ENCODE data around the gene HSH2D. TPM values are rescaled to one million over a fixed set of nuclear protein-coding genes. Genes with fewer than 3 reads are reported as not detected.
A peak's percentile ranks its signal among the peaks of the same experiment; 100 is the strongest.

HSH2D gene
- total and polyA plus RNA-seq, 10 of the 15 experiments (the other 5 are each of a cell fraction or from before 2014, with no cell fraction given) = 22.0 to 145 (median 89.3) TPM

- TSS peak; percentile 74 for BruUV-seq (replicated peaks)
Measured at GRCh38 chr19:16185768-16186123, 42.3 kb downstream of the HSH2D start.

More at GRCh38 chr19:16185768-16186123, 42.3 kb downstream of the HSH2D start:
- SMC1A ChIA-PET (ENCODE audit: uncharacterized antibody, unreplicated experiment) = interaction anchor here (0.9 to 3.3 kb wide), 23 partner anchors 8 to 559 kb away, joined by 3 to 34 read pairs (median 4); partner anchors contain the start of genes AP1M1, HSH2D and TPM4
- 0 out of 2 replicates have a peak, but pooled peaks have one; percentile 27 for TF ChIP-seq CHD1 (IDR thresholded peaks at IDR 0.05; ENCODE audit: low read depth, low read length)
- TF ChIP-seq IRF5 (IDR thresholded peaks at IDR 0.05; ENCODE audit: borderline replicate concordance) = no peak
- 0 out of 2 replicates have a peak, but pooled peaks have one; percentile 33 for TF ChIP-seq NBN (IDR thresholded peaks at IDR 0.05)
- TF ChIP-seq NR2F1 (conservative IDR thresholded peaks at IDR 0.05) = 0 out of 2 replicates have a peak, but pooled peaks have one; percentile 15
- peak; percentile 46 for TF ChIP-seq SMC3 (IDR thresholded peaks at IDR 0.05; ENCODE audit: borderline replicate concordance, low read length)
- no peak for TF ChIP-seq ZBTB33 (IDR thresholded peaks at IDR 0.05)
- peak; percentile 36 to 48 (median 46); a peak in 5 of 6 replicates for TF ChIP-seq CTCF (IDR thresholded peaks at IDR 0.05 in 2 of 3, conservative IDR thresholded peaks at IDR 0.05 in 1 of 3; ENCODE audit: control insufficient read depth in 2 of 3, extremely low read depth in 1 of 3, insufficient read depth in 1 of 3, low read depth in 3 of 3, low read length in 3 of 3)
- 0 out of 2 replicates have a peak, but pooled peaks have one; percentile 4 for TF ChIP-seq RAD21 (IDR thresholded peaks at IDR 0.05; ENCODE audit: insufficient read depth, low read depth, low read length)
- 0 out of 2 replicates have a peak, but pooled peaks have one; percentile 23 for TF ChIP-seq RB1 (IDR thresholded peaks at IDR 0.05; ENCODE audit: borderline replicate concordance)
- peak; percentile 39; the same call in 1 of the 2 replicates for TF ChIP-seq SMARCA5 (IDR thresholded peaks at IDR 0.05)
- no peak for TF ChIP-seq IRF4 (IDR thresholded peaks at IDR 0.05; ENCODE audit: low read depth, low read length)
- TF ChIP-seq BHLHE40 (IDR thresholded peaks at IDR 0.05; ENCODE audit: borderline replicate concordance in 1 of 2, low read depth in 2 of 2, low read length in 1 of 2) = 0 out of 4 replicates have a peak, but pooled peaks of 1 of the 2 experiments have one; percentile 8
- peaks cover 2% of the 10 kb centered on the region; the same call in 1 of the 2 replicates for H3K4me1 ChIP-seq (ENCODE audit: control insufficient read depth, insufficient read depth, low read length)
- WGBS (ENCODE audit: insufficient coverage, insufficient replicate concordance, low lambda C conversion rate, missing lambda C conversion rate) = 1% methylated on average over 20 of the region's 20 CpGs
- peaks cover 16% of the 10 kb centered on the region for H3K79me2 ChIP-seq (ENCODE audit: control insufficient read depth, insufficient read depth, low read length)
- DNase-seq (ENCODE audit: low read depth, low spot score) (no peak), FAIRE-seq (no peak), ATAC-seq (peak; percentile 71)
- RAD21 ChIA-PET (ENCODE audit: unreplicated experiment) = interaction anchor here (0.5 to 3.9 kb wide), 22 partner anchors 9 to 767 kb away, joined by 3 to 33 read pairs (median 4); partner anchors contain the start of genes AKAP8L, AP1M1, HSH2D and TPM4
- H3K4me2 ChIP-seq (ENCODE audit: control insufficient read depth, insufficient read depth) = peak overlapping the region; percentile 68
- intact Hi-C loops (cut with micrococcal nuclease; ENCODE audit: unreplicated experiment) = no loop called here
- CTCF ChIA-PET = interaction anchor here (0.7 to 5.1 kb wide), 28 partner anchors 9 to 1024 kb away, joined by 3 to 61 read pairs (median 4); partner anchors contain the start of genes AP1M1, HSH2D and TPM4
- POLR2A ChIA-PET = interaction anchor here (1.1 to 2.0 kb wide), 6 partner anchors 10 to 144 kb away, joined by 3 to 12 read pairs (median 7); partner anchors contain the start of genes AP1M1 and HSH2D
- no peak overlapping the region; the same call in 1 of the 2 replicates for H2AFZ ChIP-seq (ENCODE audit: control insufficient read depth, low read depth, low read length)
- H3K27me3 ChIP-seq (replicated peaks in 1 of 2; ENCODE audit: control insufficient read depth in 2 of 2, insufficient read depth in 2 of 2, low read length in 1 of 2) = no peaks in the 10 kb centered on the region
- peak overlapping the region; percentile 70 for H3K27ac ChIP-seq (ENCODE audit: control insufficient read depth, insufficient read depth)
- no peaks in the 10 kb centered on the region for H4K20me1 ChIP-seq (ENCODE audit: control insufficient read depth, insufficient read depth)
- in situ Hi-C loops (cut with MboI) = loop anchor here (5.0 kb wide), 2 partner anchors 143 to 558 kb away; no protein-coding TSS in a partner anchor
- peak overlapping the region; percentile 82 for H3K9ac ChIP-seq (ENCODE audit: control insufficient read depth, insufficient read depth, low read length)
- no peaks in the 10 kb centered on the region for H3K9me3 ChIP-seq (replicated peaks; ENCODE audit: control insufficient read depth, insufficient read depth, low read length)
- H3K36me3 ChIP-seq (ENCODE audit: control insufficient read depth in 2 of 2, insufficient read depth in 2 of 2, low read length in 1 of 2) = peaks cover 4 to 12% of the 10 kb centered on the region in 2 experiments
- H3K4me3 ChIP-seq = peak overlapping the region; percentile 82
